OCI-LY3 (cell line): Measurements from ENCODE around the gene TNS1.

Experiments
- H2AFZ ChIP-seq: fragments of 200-600, 300-600 bp; shearing (Covaris generic); 2 replicates; pipeline ENCODE4 v1.6.0; 2014; ENCODE audit warnings: antibody characterized with exemption, low read depth, low read length
- H3K27ac ChIP-seq: fragments of 200-600, 300-600 bp; sonication (generic); 2 replicates; pipeline ENCODE4 v1.5.1; 2014; ENCODE audit warnings: mild to moderate bottlenecking, low read length, moderate library complexity, mixed read lengths
- H3K27me3 ChIP-seq: fragments of 200-600, 300-600 bp; sonication (generic); 2 replicates; pipeline ENCODE4 v1.6.1; 2014; ENCODE audit warnings: low read depth, low read length, mixed read lengths
- H3K36me3 ChIP-seq: fragments of 200-600, 300-600 bp; sonication (generic); replicated peaks from 2 replicates; pipeline ENCODE3; 2014; ENCODE audit warnings: low read depth, low read length, mixed read lengths
- H3K4me1 ChIP-seq: fragments of 300-600, 200-600 bp; sonication (generic); 2 replicates; pipeline ENCODE4 v1.6.1; 2014; ENCODE audit warnings: low read length, mixed read lengths
- H3K4me2 ChIP-seq: fragments of 200-600, 300-600 bp; sonication (generic); 2 replicates; pipeline ENCODE4 v1.6.1; 2014; ENCODE audit warnings: low read length, mixed read lengths
- H3K4me3 ChIP-seq: fragments of 300-600, 200-600 bp; sonication (generic); 2 replicates; pipeline ENCODE4 v1.5.1; 2014; ENCODE audit warnings: antibody characterized with exemption, mild to moderate bottlenecking, low read length, moderate library complexity
- H3K79me2 ChIP-seq: fragments of 300-600, 200-600 bp; shearing (Covaris generic); 2 replicates; pipeline ENCODE4 v1.6.1; 2014; ENCODE audit warnings: mild to moderate bottlenecking, low read length, mixed read lengths
- H3K9ac ChIP-seq: fragments of 300-600, 200-600 bp; shearing (Covaris generic); 2 replicates; pipeline ENCODE4 v1.6.0; 2014; ENCODE audit warnings: mild to moderate bottlenecking, low read length, moderate library complexity
- H3K9me3 ChIP-seq: fragments of 200-600, 300-600 bp; shearing (Covaris generic); 2 replicates; pipeline ENCODE4 v1.6.1; 2014; ENCODE audit warnings: low read length, mixed read lengths; ENCODE audit not compliant: insufficient read depth
- H4K20me1 ChIP-seq: fragments of 200-600, 300-600 bp; sonication (generic); 2 replicates; pipeline ENCODE4 v1.6.1; 2016; ENCODE audit warnings: low read length, mixed read lengths; ENCODE audit not compliant: insufficient read depth
- CTCF ChIP-seq: fragments of 200-600, 300-600 bp; sonication (generic); IDR thresholded peaks from 2 replicates; pipeline ENCODE4 v1.5.1; 2014; ENCODE audit warnings: antibody characterized with exemption, low read length, low read depth
- EZH2phosphoT487 ChIP-seq: fragments of 200-600 bp; shearing (Covaris generic); IDR thresholded peaks from 2 replicates; pipeline ENCODE4 v1.6.1; 2018; ENCODE audit warnings: antibody characterized with exemption, mixed run types, low read depth

TNS1 gene

GRCh38 chr2:217958206-217958883 is 44.5 kb downstream of the TNS1 start:
- Histone ChIP-seq H3K27ac (no peak overlapping the region), H3K9ac (no peak overlapping the region), H3K4me2 (no peak overlapping the region), H3K9me3 (no peaks in the 10 kb centered on the region), H2AFZ (no peak overlapping the region), H3K27me3 (no peaks in the 10 kb centered on the region; the same call in 1 of the 2 replicates), H3K79me2 (no peaks in the 10 kb centered on the region), H3K36me3 (no peaks in the 10 kb centered on the region), H3K4me1 (no peaks in the 10 kb centered on the region), H3K4me3 (no peak overlapping the region), H4K20me1 (no peaks in the 10 kb centered on the region)
- TF ChIP-seq EZH2phosphoT487 (no peak), CTCF (no peak)

GRCh38 chr2:217956586-217957457 is 46.0 kb downstream of the TNS1 start:
- TF ChIP-seq EZH2phosphoT487 (no peak), CTCF (no peak)
- Histone ChIP-seq H3K9ac (no peak overlapping the region), H3K36me3 (no peaks in the 10 kb centered on the region), H3K4me3 (no peak overlapping the region), H4K20me1 (no peaks in the 10 kb centered on the region), H3K4me1 (no peaks in the 10 kb centered on the region), H3K79me2 (no peaks in the 10 kb centered on the region), H3K4me2 (no peak overlapping the region), H3K27ac (no peak overlapping the region), H3K9me3 (no peaks in the 10 kb centered on the region), H2AFZ (no peak overlapping the region), H3K27me3 (no peaks in the 10 kb centered on the region; the same call in 1 of the 2 replicates)

GRCh38 chr2:217955881-217956493 is 46.8 kb downstream of the TNS1 start:
- H3K27ac ChIP-seq = no peak overlapping the region
- no peak overlapping the region for H3K4me3 ChIP-seq
- TF ChIP-seq CTCF (no peak), EZH2phosphoT487 (no peak)
- no peaks in the 10 kb centered on the region for H3K36me3 ChIP-seq
- H3K9me3 ChIP-seq = no peaks in the 10 kb centered on the region
- H3K4me1 ChIP-seq = no peaks in the 10 kb centered on the region
- H3K9ac ChIP-seq = no peak overlapping the region
- no peaks in the 10 kb centered on the region for H3K79me2 ChIP-seq
- H3K4me2 ChIP-seq = no peak overlapping the region
- no peaks in the 10 kb centered on the region for H4K20me1 ChIP-seq
- H2AFZ ChIP-seq = no peak overlapping the region
- no peaks in the 10 kb centered on the region; the same call in 1 of the 2 replicates for H3K27me3 ChIP-seq
